Endothelial cell of umbilical vein (primary cell): Measurements from ENCODE around the gene ENOPH1.

Experiments
- EZH2 ChIP-seq: IDR thresholded peaks from 2 replicates; pipeline ENCODE4 v1.6.1; 2012; ENCODE audit warnings: borderline replicate concordance, low read depth, mild to moderate bottlenecking, moderate library complexity, low read length, inconsistent platforms; ENCODE audit not compliant: severe bottlenecking
- FOS ChIP-seq: IDR thresholded peaks from 2 replicates; pipeline ENCODE4 v1.6.1; 2011; ENCODE audit warnings: mild to moderate bottlenecking, low read length, moderate library complexity, borderline replicate concordance; ENCODE audit not compliant: insufficient read depth
- POLR2A ChIP-seq: IDR thresholded peaks from 2 replicates; pipeline ENCODE4 v1.6.1; 2012; ENCODE audit warnings: low read depth, mild to moderate bottlenecking, control low read depth, low read length
- POLR2AphosphoS5 ChIP-seq: IDR thresholded peaks from 2 replicates; pipeline ENCODE4 v1.6.1; 2012; ENCODE audit warnings: low read depth, mild to moderate bottlenecking, control low read depth, low read length, moderate library complexity; ENCODE audit not compliant: insufficient read depth
- TF ChIP-seq, protein P1 (sequence below), 2 donors: IDR thresholded peaks; 1 replicate in 1 of 2; 2 replicates in 1 of 2; pipeline ENCODE4 v1.5.1; 2011; ENCODE audit warnings: low read length in 2 of 2, mild to moderate bottlenecking in 2 of 2, moderate library complexity in 2 of 2, control low read depth in 1 of 2, inconsistent platforms in 1 of 2, low read depth in 1 of 2; ENCODE audit not compliant: insufficient read depth in 1 of 2; ENCODE audit errors: extremely low read depth in 1 of 2

- TF ChIP-seq, protein P1, sequence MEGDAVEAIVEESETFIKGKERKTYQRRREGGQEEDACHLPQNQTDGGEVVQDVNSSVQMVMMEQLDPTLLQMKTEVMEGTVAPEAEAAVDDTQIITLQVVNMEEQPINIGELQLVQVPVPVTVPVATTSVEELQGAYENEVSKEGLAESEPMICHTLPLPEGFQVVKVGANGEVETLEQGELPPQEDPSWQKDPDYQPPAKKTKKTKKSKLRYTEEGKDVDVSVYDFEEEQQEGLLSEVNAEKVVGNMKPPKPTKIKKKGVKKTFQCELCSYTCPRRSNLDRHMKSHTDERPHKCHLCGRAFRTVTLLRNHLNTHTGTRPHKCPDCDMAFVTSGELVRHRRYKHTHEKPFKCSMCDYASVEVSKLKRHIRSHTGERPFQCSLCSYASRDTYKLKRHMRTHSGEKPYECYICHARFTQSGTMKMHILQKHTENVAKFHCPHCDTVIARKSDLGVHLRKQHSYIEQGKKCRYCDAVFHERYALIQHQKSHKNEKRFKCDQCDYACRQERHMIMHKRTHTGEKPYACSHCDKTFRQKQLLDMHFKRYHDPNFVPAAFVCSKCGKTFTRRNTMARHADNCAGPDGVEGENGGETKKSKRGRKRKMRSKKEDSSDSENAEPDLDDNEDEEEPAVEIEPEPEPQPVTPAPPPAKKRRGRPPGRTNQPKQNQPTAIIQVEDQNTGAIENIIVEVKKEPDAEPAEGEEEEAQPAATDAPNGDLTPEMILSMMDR (IDR thresholded peaks at IDR 0.05; ENCODE audit: extremely low read depth in 1 of 2, insufficient read depth in 1 of 2, low read depth in 1 of 2, low read length in 2 of 2) = no peak
- TF ChIP-seq EZH2 (no peak), POLR2A (no peak), POLR2AphosphoS5 (no peak), FOS (no peak)
These were observed 32.8 kb downstream of the ENOPH1 start for GRCh38 chr4:82463221-82463620.
